T-helper 22 cell (primary cell): Measurements from ENCODE around the gene CBFA2T2.
"Not testable (repeated sequence)": the region's sequence is repeated elsewhere in the genome, so short reads cannot be mapped to it uniquely, and the experiment has no call there.

Experiments used
- DNase-seq: peaks from one replicate; pipeline ENCODE4 v3.0.0-alpha.2; 2020; ENCODE audit warnings: low read depth

Gene CBFA2T2

GRCh38 chr20:33507461-33507860, 17.6 kb downstream of the CBFA2T2 start:
- no peak for DNase-seq

- DNase-seq = not testable (repeated sequence)
Measured at GRCh38 chr20:33508015-33508414, 18.1 kb downstream of the CBFA2T2 start.

- not testable (repeated sequence) for DNase-seq
Measured at GRCh38 chr20:33509057-33509456, 19.2 kb downstream of the CBFA2T2 start.

GRCh38 chr20:33511876-33512275, 22.0 kb downstream of the CBFA2T2 start:
- not testable (repeated sequence) for DNase-seq

GRCh38 chr20:33515569-33516216, 25.8 kb downstream of the CBFA2T2 start:
- no peak for DNase-seq

GRCh38 chr20:33516882-33517281, 27.0 kb downstream of the CBFA2T2 start:
- no peak for DNase-seq

GRCh38 chr20:33518071-33518470, 28.2 kb downstream of the CBFA2T2 start:
- DNase-seq = no peak

GRCh38 chr20:33521461-33521860, 31.6 kb downstream of the CBFA2T2 start:
- no peak for DNase-seq

GRCh38 chr20:33522256-33522820, 32.4 kb downstream of the CBFA2T2 start:
- no peak for DNase-seq

- no peak for DNase-seq
Measured at GRCh38 chr20:33524261-33524660, 34.4 kb downstream of the CBFA2T2 start.

- no peak for DNase-seq
Measured at GRCh38 chr20:33526769-33527168, 36.9 kb downstream of the CBFA2T2 start.

GRCh38 chr20:33531047-33531877, 41.4 kb downstream of the CBFA2T2 start:
- no peak for DNase-seq

GRCh38 chr20:33531885-33532284, 42.0 kb downstream of the CBFA2T2 start:
- DNase-seq = no peak

- no peak for DNase-seq
Measured at GRCh38 chr20:33532753-33533459, 43.0 kb downstream of the CBFA2T2 start.

GRCh38 chr20:33535717-33536116, 45.8 kb downstream of the CBFA2T2 start:
- not testable (repeated sequence) for DNase-seq

GRCh38 chr20:33537608-33538007, 47.7 kb downstream of the CBFA2T2 start:
- DNase-seq = no peak

- DNase-seq = no peak
Measured at GRCh38 chr20:33539129-33539528, 49.2 kb downstream of the CBFA2T2 start.

- DNase-seq = no peak
Measured at GRCh38 chr20:33540427-33540826, 50.5 kb downstream of the CBFA2T2 start.

- DNase-seq = no peak
Measured at GRCh38 chr20:33541074-33541473, 51.2 kb downstream of the CBFA2T2 start.

GRCh38 chr20:33541797-33542196, 51.9 kb downstream of the CBFA2T2 start:
- no peak for DNase-seq

GRCh38 chr20:33545763-33546162, 55.9 kb downstream of the CBFA2T2 start:
- DNase-seq = no peak

GRCh38 chr20:33549229-33549999, 59.5 kb downstream of the CBFA2T2 start:
- DNase-seq = no peak
